Measurements from ENCODE around the gene MYH9.

The MYH9 gene

GRCh38 chr22:36316419-36316818 is 71.3 kb downstream of the MYH9 start:
- Histone ChIP-seq H3K27me3 (ENCODE audit: low read length) (no peaks in the 10 kb centered on the region), H3K9ac (ENCODE audit: low read length) (no peak overlapping the region), H3F3A (ENCODE audit: insufficient read depth) (no peaks in the 10 kb centered on the region), H3K9me2 (replicated peaks; ENCODE audit: insufficient read depth, low read length) (no peaks in the 10 kb centered on the region), H3K9me3 (ENCODE audit: insufficient read depth, low read length) (no peaks in the 10 kb centered on the region), H3K4me2 (ENCODE audit: low read depth, low read length, poor library complexity, severe bottlenecking) (no peak overlapping the region), H3K27ac (ENCODE audit: low read depth, low read length) (no peak overlapping the region), H3K79me2 (ENCODE audit: insufficient read depth, low read length) (no peaks in the 10 kb centered on the region), H4K20me1 (ENCODE audit: low read depth, low read length) (no peaks in the 10 kb centered on the region), H2AFZ (ENCODE audit: low read depth, low read length, severe bottlenecking) (no peak overlapping the region), H3K36me3 (ENCODE audit: low read length) (peaks cover 12% of the 10 kb centered on the region), H3K4me3 (ENCODE audit: insufficient read depth, low read length, poor library complexity, severe bottlenecking) (no peak overlapping the region)
- TF ChIP-seq, protein P1, sequence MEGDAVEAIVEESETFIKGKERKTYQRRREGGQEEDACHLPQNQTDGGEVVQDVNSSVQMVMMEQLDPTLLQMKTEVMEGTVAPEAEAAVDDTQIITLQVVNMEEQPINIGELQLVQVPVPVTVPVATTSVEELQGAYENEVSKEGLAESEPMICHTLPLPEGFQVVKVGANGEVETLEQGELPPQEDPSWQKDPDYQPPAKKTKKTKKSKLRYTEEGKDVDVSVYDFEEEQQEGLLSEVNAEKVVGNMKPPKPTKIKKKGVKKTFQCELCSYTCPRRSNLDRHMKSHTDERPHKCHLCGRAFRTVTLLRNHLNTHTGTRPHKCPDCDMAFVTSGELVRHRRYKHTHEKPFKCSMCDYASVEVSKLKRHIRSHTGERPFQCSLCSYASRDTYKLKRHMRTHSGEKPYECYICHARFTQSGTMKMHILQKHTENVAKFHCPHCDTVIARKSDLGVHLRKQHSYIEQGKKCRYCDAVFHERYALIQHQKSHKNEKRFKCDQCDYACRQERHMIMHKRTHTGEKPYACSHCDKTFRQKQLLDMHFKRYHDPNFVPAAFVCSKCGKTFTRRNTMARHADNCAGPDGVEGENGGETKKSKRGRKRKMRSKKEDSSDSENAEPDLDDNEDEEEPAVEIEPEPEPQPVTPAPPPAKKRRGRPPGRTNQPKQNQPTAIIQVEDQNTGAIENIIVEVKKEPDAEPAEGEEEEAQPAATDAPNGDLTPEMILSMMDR (IDR thresholded peaks at IDR 0.05; ENCODE audit: insufficient read depth, low read length, poor library complexity, severe bottlenecking): no peak
- no peak for TF ChIP-seq EZH2phosphoT487 (conservative IDR thresholded peaks at IDR 0.05; ENCODE audit: low read length)

- H2AFZ ChIP-seq (ENCODE audit: low read depth, low read length, severe bottlenecking): no peak overlapping the region
- H3K9me3 ChIP-seq (ENCODE audit: insufficient read depth, low read length): no peaks in the 10 kb centered on the region
- H3K4me2 ChIP-seq (ENCODE audit: low read depth, low read length, poor library complexity, severe bottlenecking): no peak overlapping the region
- H3K9me2 ChIP-seq (replicated peaks; ENCODE audit: insufficient read depth, low read length): no peaks in the 10 kb centered on the region
- no peaks in the 10 kb centered on the region for H3K27me3 ChIP-seq (ENCODE audit: low read length)
- H3K9ac ChIP-seq (ENCODE audit: low read length): no peak overlapping the region
- H3K79me2 ChIP-seq (ENCODE audit: insufficient read depth, low read length): no peaks in the 10 kb centered on the region
- H4K20me1 ChIP-seq (ENCODE audit: low read depth, low read length): no peaks in the 10 kb centered on the region
- peaks cover 15% of the 10 kb centered on the region for H3K36me3 ChIP-seq (ENCODE audit: low read length)
- no peak for TF ChIP-seq EZH2phosphoT487 (conservative IDR thresholded peaks at IDR 0.05; ENCODE audit: low read length)
- TF ChIP-seq, protein P1 (IDR thresholded peaks at IDR 0.05; ENCODE audit: insufficient read depth, low read length, poor library complexity, severe bottlenecking): no peak
- no peak overlapping the region for H3K4me3 ChIP-seq (ENCODE audit: insufficient read depth, low read length, poor library complexity, severe bottlenecking)
- H3K27ac ChIP-seq (ENCODE audit: low read depth, low read length): no peak overlapping the region
- no peaks in the 10 kb centered on the region for H3F3A ChIP-seq (ENCODE audit: insufficient read depth)
These were observed 72.4 kb downstream of the MYH9 start for GRCh38 chr22:36315325-36315724.

- Histone ChIP-seq H3K36me3 (ENCODE audit: low read length) (peaks cover 15% of the 10 kb centered on the region), H3K27me3 (ENCODE audit: low read length) (no peaks in the 10 kb centered on the region), H3K4me2 (ENCODE audit: low read depth, low read length, poor library complexity, severe bottlenecking) (no peak overlapping the region), H2AFZ (ENCODE audit: low read depth, low read length, severe bottlenecking) (no peak overlapping the region), H3F3A (ENCODE audit: insufficient read depth) (no peaks in the 10 kb centered on the region), H3K27ac (ENCODE audit: low read depth, low read length) (no peak overlapping the region), H4K20me1 (ENCODE audit: low read depth, low read length) (no peaks in the 10 kb centered on the region), H3K9me3 (ENCODE audit: insufficient read depth, low read length) (no peaks in the 10 kb centered on the region), H3K4me3 (ENCODE audit: insufficient read depth, low read length, poor library complexity, severe bottlenecking) (no peak overlapping the region), H3K9ac (ENCODE audit: low read length) (no peak overlapping the region), H3K79me2 (ENCODE audit: insufficient read depth, low read length) (no peaks in the 10 kb centered on the region), H3K9me2 (replicated peaks; ENCODE audit: insufficient read depth, low read length) (no peaks in the 10 kb centered on the region)
- TF ChIP-seq, protein P1 (IDR thresholded peaks at IDR 0.05; ENCODE audit: insufficient read depth, low read length, poor library complexity, severe bottlenecking): no peak
- TF ChIP-seq EZH2phosphoT487 (conservative IDR thresholded peaks at IDR 0.05; ENCODE audit: low read length): no peak
These were observed 76.2 kb downstream of the MYH9 start for GRCh38 chr22:36311386-36312085.

Data from SU-DHL-6 (cell line).